Neuron (in vitro differentiated cells): Measurements from ENCODE around the gene EPHB1.

Experiments used
- H2AFZ ChIP-seq: one replicate; pipeline ENCODE4 v1.6.1; 2013; ENCODE audit warnings: low read depth, mild to moderate bottlenecking, inconsistent platforms, low read length, moderate library complexity
- H3K27me3 ChIP-seq: one replicate; pipeline ENCODE4 v1.6.1; 2013; ENCODE audit warnings: low read length; ENCODE audit not compliant: insufficient read depth
- H3K36me3 ChIP-seq: one replicate; pipeline ENCODE4 v1.6.1; 2013; ENCODE audit warnings: low read length; ENCODE audit not compliant: insufficient read depth
- H3K4me1 ChIP-seq: one replicate; pipeline ENCODE4 v1.6.1; 2013; ENCODE audit warnings: low read length; ENCODE audit not compliant: insufficient read depth
- H3K4me3 ChIP-seq: 2 replicates; pipeline ENCODE4 v1.5.1; 2013; ENCODE audit warnings: mild to moderate bottlenecking, low read length, moderate library complexity
- H3K9me3 ChIP-seq: one replicate; pipeline ENCODE4 v1.6.1; 2013; ENCODE audit warnings: low read length

EPHB1 gene

GRCh38 chr3:134904776-134905646 lies 110.0 kb downstream of the EPHB1 start:
- Histone ChIP-seq H3K4me1 (no peaks in the 10 kb centered on the region), H3K27me3 (no peaks in the 10 kb centered on the region), H3K4me3 (no peak overlapping the region), H2AFZ (no peak overlapping the region), H3K9me3 (no peaks in the 10 kb centered on the region), H3K36me3 (no peaks in the 10 kb centered on the region)

DNA sequence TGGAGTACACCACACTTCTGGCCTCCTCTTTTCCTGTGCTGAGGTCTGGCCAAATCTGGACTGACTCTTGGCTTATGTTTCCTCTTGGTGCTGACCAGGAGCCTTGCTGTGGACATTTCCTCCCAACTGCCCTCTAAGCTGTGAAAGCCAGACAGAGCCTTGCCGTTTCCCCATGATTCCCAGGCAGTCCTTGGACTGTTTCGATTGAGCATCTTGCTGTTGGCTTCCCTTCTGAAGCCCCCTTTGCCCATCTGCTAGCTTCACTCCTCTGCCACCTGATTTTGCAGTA lies 110.5 kb downstream of the EPHB1 start:
- Histone ChIP-seq H3K9me3 (no peaks in the 10 kb centered on the region), H2AFZ (no peak overlapping the region), H3K27me3 (no peaks in the 10 kb centered on the region), H3K4me3 (no peak overlapping the region), H3K4me1 (no peaks in the 10 kb centered on the region), H3K36me3 (no peaks in the 10 kb centered on the region)

DNA sequence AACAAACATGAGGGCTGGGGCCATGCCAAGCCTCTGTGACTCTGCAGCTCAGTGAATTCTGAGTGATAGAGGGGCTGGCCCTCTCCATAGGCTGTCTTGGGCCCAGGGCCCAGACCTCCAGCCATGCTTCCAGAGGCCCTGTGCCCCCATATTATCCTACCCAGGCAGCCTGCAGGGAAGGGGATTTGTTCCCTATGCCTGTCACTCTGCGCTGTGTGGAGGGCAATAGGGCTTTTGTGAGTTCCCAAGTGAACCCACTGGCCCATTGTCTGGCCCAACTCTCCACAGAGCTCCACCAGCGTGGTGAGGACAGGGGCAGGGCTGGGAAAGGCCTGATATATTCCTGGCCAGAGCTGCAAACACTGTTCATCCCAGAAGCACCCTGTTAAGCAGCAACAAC lies 113.2 kb downstream of the EPHB1 start:
- no peaks in the 10 kb centered on the region for H3K36me3 ChIP-seq

DNA sequence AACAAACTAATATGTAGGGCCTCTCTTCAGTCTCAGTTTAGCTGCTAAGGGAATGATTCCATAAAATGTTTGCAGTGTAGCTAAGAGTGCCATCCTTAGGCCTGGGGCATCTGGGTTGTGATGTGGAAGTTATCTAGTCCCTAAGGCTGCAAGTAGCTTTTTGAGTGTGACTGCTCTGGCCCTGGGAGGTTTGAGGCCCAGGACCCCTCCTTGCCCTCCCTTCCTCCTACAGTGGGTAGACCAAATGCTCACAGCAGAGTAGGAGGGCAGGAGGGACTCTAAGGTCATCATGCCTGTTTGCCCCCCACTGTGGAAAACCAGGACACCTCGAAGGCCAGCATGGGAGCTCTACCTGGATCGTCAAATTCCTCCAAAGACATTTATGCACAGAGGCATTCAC lies 115.0 kb downstream of the EPHB1 start:
- no peaks in the 10 kb centered on the region for H3K27me3 ChIP-seq
- H3K4me3 ChIP-seq: no peak overlapping the region
- H3K36me3 ChIP-seq: no peaks in the 10 kb centered on the region
- no peak overlapping the region for H2AFZ ChIP-seq
- H3K9me3 ChIP-seq: no peaks in the 10 kb centered on the region
- H3K4me1 ChIP-seq: no peaks in the 10 kb centered on the region

More for the DNA sequence above, 113.2 kb downstream of the EPHB1 start:
- H3K27me3 ChIP-seq: no peaks in the 10 kb centered on the region
- H3K9me3 ChIP-seq: no peaks in the 10 kb centered on the region
- H2AFZ ChIP-seq: no peak overlapping the region
- no peak overlapping the region for H3K4me3 ChIP-seq
- no peaks in the 10 kb centered on the region for H3K4me1 ChIP-seq

DNA sequence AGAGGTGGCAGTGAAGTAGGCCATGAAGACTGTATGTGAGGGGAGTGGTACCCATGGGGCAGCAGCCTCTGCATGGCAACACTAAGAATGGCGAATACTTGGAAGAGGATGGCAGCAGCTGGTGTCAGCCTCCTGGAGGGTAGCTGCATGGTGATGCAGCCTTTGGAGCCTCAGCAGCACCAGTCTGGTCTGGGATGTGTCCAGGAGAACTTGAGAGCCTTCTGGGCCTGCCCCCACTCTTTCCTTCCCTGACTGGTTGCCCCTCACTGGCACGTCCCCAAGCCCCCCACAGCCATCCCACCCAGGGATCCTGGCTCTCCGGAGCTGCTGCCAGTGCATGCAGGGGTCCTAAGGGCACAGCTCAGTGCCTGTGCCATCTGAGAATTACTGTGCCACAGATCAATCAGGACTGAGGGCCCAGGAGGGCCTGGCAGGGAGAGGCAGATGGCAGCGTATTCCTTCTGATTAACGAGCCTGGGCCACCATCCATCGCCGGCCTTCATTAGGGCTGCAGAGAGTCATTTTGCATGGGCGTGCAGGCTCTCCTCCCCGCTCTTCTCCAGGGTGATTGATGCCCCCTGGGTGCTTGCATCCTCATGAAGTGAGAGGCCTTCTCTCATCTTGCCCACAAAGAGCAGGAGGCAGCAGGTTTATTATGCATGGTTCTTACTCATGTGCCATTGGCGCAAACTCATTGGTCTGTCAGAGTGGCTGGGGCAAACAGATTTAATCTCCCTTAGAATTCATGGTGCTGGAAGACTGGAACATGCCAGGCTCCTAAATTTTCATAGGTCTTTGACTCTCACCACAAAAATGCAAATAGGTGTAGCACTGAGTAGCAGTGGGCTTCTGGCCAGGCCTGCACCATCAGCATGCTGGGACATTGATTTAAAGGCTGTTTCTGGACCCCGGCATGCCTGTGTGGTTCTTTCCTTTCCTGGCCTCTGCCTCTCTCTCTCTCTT lies 116.8 kb downstream of the EPHB1 start:
- Histone ChIP-seq H3K9me3 (no peaks in the 10 kb centered on the region), H2AFZ (no peak overlapping the region), H3K4me1 (no peaks in the 10 kb centered on the region), H3K4me3 (no peak overlapping the region), H3K36me3 (no peaks in the 10 kb centered on the region), H3K27me3 (no peaks in the 10 kb centered on the region)

- H2AFZ ChIP-seq: no peak overlapping the region
- H3K4me3 ChIP-seq: no peak overlapping the region
- H3K36me3 ChIP-seq: no peaks in the 10 kb centered on the region
- no peaks in the 10 kb centered on the region for H3K9me3 ChIP-seq
- H3K4me1 ChIP-seq: no peaks in the 10 kb centered on the region
- H3K27me3 ChIP-seq: no peaks in the 10 kb centered on the region
These were observed 121.4 kb downstream of the EPHB1 start for GRCh38 chr3:134916276-134916961.

DNA sequence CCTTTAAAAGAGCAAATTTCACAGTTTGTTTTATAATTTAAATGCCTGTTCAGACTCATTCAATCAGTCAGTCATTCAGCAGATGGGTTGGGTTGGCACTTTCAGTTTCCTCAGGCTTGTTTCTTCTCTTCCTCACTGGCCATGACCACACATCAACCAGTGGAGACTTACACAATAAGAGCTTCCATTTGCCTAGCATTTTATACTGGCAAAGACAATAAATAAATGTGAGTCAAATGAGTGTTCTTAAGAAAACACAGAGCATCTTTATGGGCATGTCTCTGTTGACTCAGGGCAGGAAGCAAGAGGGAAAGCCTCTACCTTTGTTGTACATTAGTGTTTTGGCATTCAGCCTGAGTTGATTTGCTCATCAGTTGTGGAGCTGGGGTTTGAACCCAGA lies 122.6 kb downstream of the EPHB1 start:
- H3K4me3 ChIP-seq: no peak overlapping the region
- H3K4me1 ChIP-seq: no peaks in the 10 kb centered on the region
- no peaks in the 10 kb centered on the region for H3K27me3 ChIP-seq
- H2AFZ ChIP-seq: no peak overlapping the region
- H3K9me3 ChIP-seq: no peaks in the 10 kb centered on the region
- no peaks in the 10 kb centered on the region for H3K36me3 ChIP-seq

DNA sequence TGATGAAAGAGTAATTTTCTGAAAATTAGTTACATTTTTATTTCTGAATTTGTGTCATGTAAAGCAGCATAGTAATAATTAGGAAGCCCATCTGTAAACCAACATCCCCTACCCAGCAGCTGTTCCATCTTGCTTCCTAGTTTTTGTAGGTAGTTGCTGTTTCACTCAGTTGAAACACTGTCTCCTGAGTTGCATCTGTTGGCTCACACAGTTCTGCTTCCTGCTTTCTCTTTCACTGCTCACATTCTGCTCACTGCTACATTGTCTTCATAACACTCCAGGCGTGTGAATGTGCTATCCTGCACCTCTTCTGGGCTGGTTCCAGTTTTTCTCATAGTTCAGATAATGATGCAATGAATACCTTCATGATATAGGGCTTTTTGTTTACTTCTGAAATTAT lies 123.4 kb downstream of the EPHB1 start:
- Histone ChIP-seq H2AFZ (no peak overlapping the region), H3K9me3 (no peaks in the 10 kb centered on the region), H3K27me3 (no peaks in the 10 kb centered on the region), H3K4me3 (no peak overlapping the region), H3K36me3 (no peaks in the 10 kb centered on the region), H3K4me1 (no peaks in the 10 kb centered on the region)

- no peak overlapping the region for H3K4me3 ChIP-seq
These were observed 127.0 kb downstream of the EPHB1 start for GRCh38 chr3:134922101-134922500.

DNA sequence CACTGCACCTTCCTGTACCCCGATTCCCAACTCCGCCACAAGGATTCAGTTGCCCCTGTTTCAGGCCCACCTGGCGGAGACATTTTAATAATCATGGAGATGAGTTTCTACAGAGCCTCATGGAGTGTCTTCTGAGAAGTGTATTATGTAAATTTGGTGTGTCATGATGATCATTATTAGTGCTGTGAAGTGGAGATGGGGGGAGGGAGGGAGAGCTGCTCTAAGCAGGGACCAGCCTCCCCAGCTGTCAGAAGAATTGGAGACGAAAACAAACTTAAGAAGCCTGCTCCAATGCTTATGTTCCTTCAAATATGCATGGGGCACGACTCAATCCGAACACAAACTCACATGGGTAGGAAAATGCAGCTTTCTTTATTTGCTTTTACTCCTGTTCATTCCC lies 127.8 kb downstream of the EPHB1 start:
- H3K27me3 ChIP-seq: no peaks in the 10 kb centered on the region
- no peaks in the 10 kb centered on the region for H3K9me3 ChIP-seq
- H3K4me1 ChIP-seq: no peaks in the 10 kb centered on the region
- no peak overlapping the region for H2AFZ ChIP-seq
- no peak overlapping the region for H3K4me3 ChIP-seq
- H3K36me3 ChIP-seq: no peaks in the 10 kb centered on the region

More at GRCh38 chr3:134922101-134922500, 127.0 kb downstream of the EPHB1 start:
- H3K36me3 ChIP-seq: no peaks in the 10 kb centered on the region
- H3K9me3 ChIP-seq: no peaks in the 10 kb centered on the region
- no peak overlapping the region for H2AFZ ChIP-seq
- no peaks in the 10 kb centered on the region for H3K27me3 ChIP-seq
- no peaks in the 10 kb centered on the region for H3K4me1 ChIP-seq

GRCh38 chr3:134923286-134923685 lies 128.2 kb downstream of the EPHB1 start:
- Histone ChIP-seq H3K9me3 (no peaks in the 10 kb centered on the region), H3K4me1 (no peaks in the 10 kb centered on the region), H3K4me3 (no peak overlapping the region), H3K27me3 (no peaks in the 10 kb centered on the region), H2AFZ (no peak overlapping the region), H3K36me3 (no peaks in the 10 kb centered on the region)

DNA sequence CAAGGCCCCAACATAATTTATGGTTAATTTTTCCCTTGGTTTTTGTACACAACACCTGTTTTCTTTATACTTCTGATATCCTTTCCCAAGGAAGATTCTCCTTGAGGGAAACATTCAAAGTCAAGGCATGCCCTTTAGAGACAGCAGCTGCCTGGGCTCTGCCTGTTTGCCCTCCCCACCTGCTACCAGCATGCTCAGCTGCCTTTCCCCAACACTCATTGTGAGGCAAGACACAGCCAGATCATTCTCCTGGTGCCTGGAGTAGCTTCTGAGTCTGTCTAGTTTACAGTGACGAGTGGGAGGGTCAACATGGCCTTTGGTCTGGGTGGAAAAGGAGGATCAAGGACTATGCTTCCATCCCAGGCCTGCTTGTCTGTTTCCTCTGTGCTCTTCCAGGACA lies 132.5 kb downstream of the EPHB1 start:
- H3K36me3 ChIP-seq: no peaks in the 10 kb centered on the region
- H3K27me3 ChIP-seq: no peaks in the 10 kb centered on the region
- no peak overlapping the region for H3K4me3 ChIP-seq
- no peak overlapping the region for H2AFZ ChIP-seq
- no peaks in the 10 kb centered on the region for H3K9me3 ChIP-seq
- H3K4me1 ChIP-seq: no peaks in the 10 kb centered on the region

DNA sequence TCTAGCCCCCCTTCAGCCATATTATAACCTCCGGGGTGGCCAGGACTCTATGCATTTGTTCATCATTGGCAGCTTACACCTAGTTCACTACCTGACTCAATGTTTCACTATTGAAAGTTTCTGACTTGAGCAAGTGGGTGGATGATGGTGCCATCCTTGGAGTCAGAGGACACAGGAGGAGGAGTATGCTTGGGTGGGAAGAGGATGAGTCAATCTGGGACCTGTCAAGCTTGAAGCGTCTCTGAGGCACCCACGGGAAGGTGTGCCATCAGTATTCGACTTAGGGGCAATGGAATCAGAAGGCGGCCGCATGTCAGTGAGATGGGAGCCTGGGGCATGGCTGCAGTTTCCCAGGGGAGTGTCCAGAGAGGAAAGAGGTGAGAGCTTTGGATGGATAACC lies 133.3 kb downstream of the EPHB1 start:
- no peaks in the 10 kb centered on the region for H3K36me3 ChIP-seq
- H2AFZ ChIP-seq: no peak overlapping the region
- no peaks in the 10 kb centered on the region for H3K9me3 ChIP-seq
- H3K27me3 ChIP-seq: no peaks in the 10 kb centered on the region
- H3K4me1 ChIP-seq: no peaks in the 10 kb centered on the region
- H3K4me3 ChIP-seq: no peak overlapping the region
